ENCODE measurements around the gene LAD1. TPM values are rescaled to one million over a fixed set of nuclear protein-coding genes. Genes with fewer than 3 reads are reported as not detected.

LAD1 gene
- total and polyA plus RNA-seq, 2 of the 4 experiments (the other 2 are of a cell fraction): under 0.01 to 0.07 TPM

DNA sequence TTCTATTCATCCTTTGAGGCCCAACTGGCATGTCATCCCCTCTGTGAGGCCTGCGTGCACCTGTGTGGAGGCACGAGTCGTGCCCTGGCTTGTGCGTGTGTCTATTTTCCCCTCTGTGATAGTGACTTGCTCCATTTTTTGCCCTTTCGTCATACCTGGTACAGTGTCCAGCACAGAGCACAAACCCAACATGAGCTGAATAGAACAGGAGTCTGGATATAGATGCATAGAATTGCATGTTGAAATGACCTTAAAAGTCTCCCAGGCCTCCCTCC is 54.1 kb downstream of the LAD1 start:
- DNase-seq (no peak), ATAC-seq (ENCODE audit: low read depth) (no peak)
- no peak overlapping the region for H4K5ac ChIP-seq (ENCODE audit: low read depth, low read length)
- no peak overlapping the region for H3K18ac ChIP-seq (ENCODE audit: low read depth, low read length)
- no peak overlapping the region for H2BK5ac ChIP-seq (ENCODE audit: low read depth, low read length, poor library complexity, severe bottlenecking)
- H3K4me3 ChIP-seq (ENCODE audit: insufficient read depth, low read depth, low read length): no peak overlapping the region
- H2BK120ac ChIP-seq (ENCODE audit: low read depth, low read length): no peak overlapping the region
- H2BK20ac ChIP-seq (ENCODE audit: low read depth, low read length): no peak overlapping the region
- H3K23ac ChIP-seq (ENCODE audit: low read depth, low read length): no peak overlapping the region
- H3K9me3 ChIP-seq (ENCODE audit: control insufficient read depth, insufficient read depth, low read length): peaks cover 16% of the 10 kb centered on the region; the same call in 1 of the 2 replicates
- dilution Hi-C loops (cut with HindIII; ENCODE audit: low sequenced_read_pairs, unreplicated experiment): no loop called here
- no peak overlapping the region for H2AFZ ChIP-seq (replicated peaks; ENCODE audit: low read length, poor library complexity)
- no peak overlapping the region for H3K4me2 ChIP-seq (ENCODE audit: low read depth, low read length)
- CTCF ChIA-PET: interaction anchor here (2.3 kb wide), 1 partner anchor 91 kb away, joined by 5 read pairs; no protein-coding TSS in a partner anchor
- peaks cover 43% of the 10 kb centered on the region for H3K27me3 ChIP-seq (ENCODE audit: control insufficient read depth, insufficient read depth, low read length)
- H3K9ac ChIP-seq (ENCODE audit: low read depth, low read length): no peak overlapping the region
- no CpG with 5 or more reads among the region's 5 CpGs for WGBS, 2 experiments (ENCODE audit: extremely low coverage in 2 of 2, insufficient read length in 1 of 2)
- no TSS peak for BruUV-seq (replicated peaks)
- H3K4ac ChIP-seq (ENCODE audit: low read depth, low read length): no peak overlapping the region
- no peak overlapping the region for H3K14ac ChIP-seq (replicated peaks; ENCODE audit: low read depth, low read length)
- H2AK5ac ChIP-seq (ENCODE audit: low read depth, low read length): no peak overlapping the region
- no peaks in the 10 kb centered on the region for H3K4me1 ChIP-seq (ENCODE audit: control insufficient read depth, insufficient read depth, low read length)
- no peak overlapping the region for H3K27ac ChIP-seq (ENCODE audit: insufficient read depth, low read length)
- no peaks in the 10 kb centered on the region for H3K36me3 ChIP-seq (ENCODE audit: control insufficient read depth, insufficient read depth, low read length)
- H3K56ac ChIP-seq (ENCODE audit: extremely low read depth, insufficient read depth, low read length): no peak overlapping the region
- H3K79me1 ChIP-seq (ENCODE audit: low read depth in 1 of 2, low read length in 2 of 2): no peaks in the 10 kb centered on the region
- H2AK9ac ChIP-seq (replicated peaks; ENCODE audit: low read depth, low read length, poor library complexity): no peak overlapping the region
- no peak overlapping the region for H4K8ac ChIP-seq (ENCODE audit: low read depth in 2 of 2, low read length in 2 of 2)
- H4K91ac ChIP-seq (ENCODE audit: insufficient read depth, low read depth, low read length): no peak overlapping the region
- H2BK15ac ChIP-seq (ENCODE audit: low read depth, low read length): no peak overlapping the region
- H3K9me1 ChIP-seq (ENCODE audit: insufficient read depth, low read length): no peaks in the 10 kb centered on the region
- H4K20me1 ChIP-seq (ENCODE audit: insufficient read depth, low read length): no peaks in the 10 kb centered on the region
- POLR2A ChIA-PET (ENCODE audit: unreplicated experiment): no interaction called here
- in situ Hi-C loops (cut with MboI; ENCODE audit: low sequenced_read_pairs): no loop called here
- TF ChIP-seq MAZ (IDR thresholded peaks at IDR 0.05; ENCODE audit: borderline replicate concordance, low read depth, low read length) (no peak), ELK1 (IDR thresholded peaks at IDR 0.05; ENCODE audit: borderline replicate concordance, low read depth, low read length) (no peak), RFX5 (IDR thresholded peaks at IDR 0.05; ENCODE audit: low read depth, low read length) (no peak), BHLHE40 (IDR thresholded peaks at IDR 0.05; ENCODE audit: low read depth, low read length) (no peak), CHD1 (IDR thresholded peaks at IDR 0.05; ENCODE audit: low read depth, low read length) (no peak), SMC3 (IDR thresholded peaks at IDR 0.05; ENCODE audit: low read depth, low read length) (no peak), MXI1 (IDR thresholded peaks at IDR 0.05; ENCODE audit: borderline replicate concordance, low read depth, low read length) (no peak), RCOR1 (IDR thresholded peaks at IDR 0.05; ENCODE audit: insufficient replicate concordance, low read length) (no peak), MAFK (IDR thresholded peaks at IDR 0.05; ENCODE audit: low read depth, low read length) (no peak), FOS (IDR thresholded peaks at IDR 0.05; ENCODE audit: low read depth, low read length) (no peak), NFE2L2 (IDR thresholded peaks at IDR 0.05; ENCODE audit: low read depth, low read length) (no peak), USF2 (IDR thresholded peaks at IDR 0.05; ENCODE audit: low read depth, low read length) (no peak), CEBPB (IDR thresholded peaks at IDR 0.05; ENCODE audit: low read depth, low read length) (no peak)
- TF ChIP-seq, protein P1, sequence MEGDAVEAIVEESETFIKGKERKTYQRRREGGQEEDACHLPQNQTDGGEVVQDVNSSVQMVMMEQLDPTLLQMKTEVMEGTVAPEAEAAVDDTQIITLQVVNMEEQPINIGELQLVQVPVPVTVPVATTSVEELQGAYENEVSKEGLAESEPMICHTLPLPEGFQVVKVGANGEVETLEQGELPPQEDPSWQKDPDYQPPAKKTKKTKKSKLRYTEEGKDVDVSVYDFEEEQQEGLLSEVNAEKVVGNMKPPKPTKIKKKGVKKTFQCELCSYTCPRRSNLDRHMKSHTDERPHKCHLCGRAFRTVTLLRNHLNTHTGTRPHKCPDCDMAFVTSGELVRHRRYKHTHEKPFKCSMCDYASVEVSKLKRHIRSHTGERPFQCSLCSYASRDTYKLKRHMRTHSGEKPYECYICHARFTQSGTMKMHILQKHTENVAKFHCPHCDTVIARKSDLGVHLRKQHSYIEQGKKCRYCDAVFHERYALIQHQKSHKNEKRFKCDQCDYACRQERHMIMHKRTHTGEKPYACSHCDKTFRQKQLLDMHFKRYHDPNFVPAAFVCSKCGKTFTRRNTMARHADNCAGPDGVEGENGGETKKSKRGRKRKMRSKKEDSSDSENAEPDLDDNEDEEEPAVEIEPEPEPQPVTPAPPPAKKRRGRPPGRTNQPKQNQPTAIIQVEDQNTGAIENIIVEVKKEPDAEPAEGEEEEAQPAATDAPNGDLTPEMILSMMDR (conservative IDR thresholded peaks at IDR 0.05; ENCODE audit: low read depth, low read length): no peak
- intact Hi-C loops (cut with micrococcal nuclease): no loop called here
